IMR-90 (cell line): ENCODE results near the gene PGD. TPM values are rescaled to one million over a fixed set of nuclear protein-coding genes. Genes with fewer than 3 reads are reported as not detected.

Experiments used
- ATAC-seq: fragments of 200-7000 bp; cut with Tn5 transposase; 2 replicates; pipeline ENCODE4 v1.9.1; 2020; ENCODE audit warnings: low read depth, mild to moderate bottlenecking, moderate library complexity
- BruUV-seq: library from RNA; stranded (reverse); fragments of 400-500 nt; replicated peaks from 2 replicates; lab custom pipeline; 2021; lab: Mats Ljungman, UMichigan
- CTCF ChIA-PET: fragments of 300-600 bp; formaldehyde crosslinking; extraction: SDS; loops from one replicate; lab custom pipeline; 2021; ENCODE audit warnings: antibody characterized with exemption; lab: Yijun Ruan, JAX
- POLR2A ChIA-PET: fragments of 300-600 bp; sonication (Branson Sonifier 250); formaldehyde crosslinking; loops from one replicate; lab custom pipeline; 2022; ENCODE audit warnings: antibody characterized with exemption; ENCODE audit not compliant: unreplicated experiment; lab: Charles Lee
- DNase-seq: peaks from one replicate; pipeline ENCODE4 v3.0.0; 2013
- H2AFZ ChIP-seq: replicated peaks from 2 replicates; pipeline ENCODE3; 2013; ENCODE audit warnings: low read length, mild to moderate bottlenecking; ENCODE audit not compliant: poor library complexity
- H2AK5ac ChIP-seq: 2 replicates; pipeline ENCODE4 v1.6.1; 2013; ENCODE audit warnings: low read depth, low read length, inconsistent platforms
- H2AK9ac ChIP-seq: replicated peaks from 2 replicates; pipeline ENCODE3; 2013; ENCODE audit warnings: mild to moderate bottlenecking, low read depth, low read length, moderate library complexity; ENCODE audit not compliant: poor library complexity
- H2BK120ac ChIP-seq: 2 replicates; pipeline ENCODE4 v1.6.1; 2013; ENCODE audit warnings: low read depth, low read length, inconsistent platforms
- H2BK15ac ChIP-seq: 3 replicates; pipeline ENCODE4 v1.6.1; 2013; ENCODE audit warnings: low read depth, low read length, inconsistent platforms
- H2BK20ac ChIP-seq: 2 replicates; pipeline ENCODE4 v1.6.1; 2013; ENCODE audit warnings: low read depth, mild to moderate bottlenecking, inconsistent platforms, low read length, moderate library complexity
- H2BK5ac ChIP-seq: 2 replicates; pipeline ENCODE4 v1.6.1; 2013; ENCODE audit warnings: mild to moderate bottlenecking, low read depth, low read length, inconsistent platforms; ENCODE audit not compliant: poor library complexity, severe bottlenecking
- H3K14ac ChIP-seq: replicated peaks from 2 replicates; pipeline ENCODE4 v1.6.1; 2013; ENCODE audit warnings: low read depth, low read length, inconsistent platforms
- H3K18ac ChIP-seq: 2 replicates; pipeline ENCODE4 v1.6.1; 2013; ENCODE audit warnings: low read depth, low read length, control low read depth
- H3K23ac ChIP-seq: 2 replicates; pipeline ENCODE4 v1.6.1; 2013; ENCODE audit warnings: low read depth, low read length, inconsistent platforms
- H3K27ac ChIP-seq: 2 replicates; pipeline ENCODE4 v1.5.1; 2013; ENCODE audit warnings: mild to moderate bottlenecking, control low read depth, low read length; ENCODE audit not compliant: insufficient read depth
- H3K27me3 ChIP-seq: 2 replicates; pipeline ENCODE4 v1.6.1; 2013; ENCODE audit warnings: low read length; ENCODE audit not compliant: control insufficient read depth, insufficient read depth
- H3K36me3 ChIP-seq: 2 replicates; pipeline ENCODE4 v1.6.1; 2013; ENCODE audit warnings: low read length, mixed read lengths; ENCODE audit not compliant: control insufficient read depth, insufficient read depth
- H3K4ac ChIP-seq: 2 replicates; pipeline ENCODE4 v1.6.1; 2013; ENCODE audit warnings: low read depth, low read length, inconsistent platforms
- H3K4me1 ChIP-seq: 2 replicates; pipeline ENCODE4 v1.6.1; 2013; ENCODE audit warnings: low read length, mixed read lengths; ENCODE audit not compliant: control insufficient read depth, insufficient read depth
- H3K4me2 ChIP-seq: 2 replicates; pipeline ENCODE4 v1.6.1; 2013; ENCODE audit warnings: low read depth, mild to moderate bottlenecking, control low read depth, low read length, moderate library complexity
- H3K4me3 ChIP-seq: 2 replicates; pipeline ENCODE4 v1.5.1; 2013; ENCODE audit warnings: low read depth, mild to moderate bottlenecking, control low read depth, low read length, moderate library complexity; ENCODE audit not compliant: insufficient read depth
- H3K56ac ChIP-seq: 2 replicates; pipeline ENCODE4 v1.6.1; 2013; ENCODE audit warnings: low read length, inconsistent platforms; ENCODE audit not compliant: insufficient read depth; ENCODE audit errors: extremely low read depth
- H3K79me1 ChIP-seq, 2 experiments: 2 replicates each; pipeline ENCODE4 v1.6.1; 2013; ENCODE audit warnings: low read length in 2 of 2, inconsistent platforms in 1 of 2, low read depth in 1 of 2
- H3K9ac ChIP-seq: 2 replicates; pipeline ENCODE4 v1.6.1; 2013; ENCODE audit warnings: low read depth, low read length, control low read depth
- H3K9me1 ChIP-seq: 2 replicates; pipeline ENCODE4 v1.6.1; 2013; ENCODE audit warnings: low read length, inconsistent platforms; ENCODE audit not compliant: insufficient read depth
- H3K9me3 ChIP-seq: 2 replicates; pipeline ENCODE4 v1.6.1; 2013; ENCODE audit warnings: low read length; ENCODE audit not compliant: control insufficient read depth, insufficient read depth
- H4K20me1 ChIP-seq: 2 replicates; pipeline ENCODE4 v1.6.1; 2013; ENCODE audit warnings: low read length, inconsistent platforms; ENCODE audit not compliant: insufficient read depth
- H4K5ac ChIP-seq: 2 replicates; pipeline ENCODE4 v1.6.1; 2013; ENCODE audit warnings: mild to moderate bottlenecking, low read depth, low read length, control low read depth
- H4K8ac ChIP-seq, 2 experiments: 2 replicates each; pipeline ENCODE4 v1.6.1; 2013; ENCODE audit warnings: low read depth in 2 of 2, low read length in 2 of 2, control low read depth in 1 of 2, inconsistent platforms in 1 of 2
- H4K91ac ChIP-seq: 2 replicates; pipeline ENCODE4 v1.6.1; 2013; ENCODE audit warnings: low read depth, low read length, inconsistent platforms; ENCODE audit not compliant: insufficient read depth
- BHLHE40 ChIP-seq: fragments of 150-350 bp; IDR thresholded peaks from 2 replicates; pipeline ENCODE4 v1.6.1; 2016; ENCODE audit warnings: mild to moderate bottlenecking, low read depth, low read length
- CEBPB ChIP-seq: IDR thresholded peaks from 2 replicates; pipeline ENCODE4 v1.6.1; 2012; ENCODE audit warnings: low read depth, low read length, improper control_type of control experiment
- ELK1 ChIP-seq: fragments of 150-350 bp; IDR thresholded peaks from 2 replicates; pipeline ENCODE4 v1.6.1; 2016; ENCODE audit warnings: low read depth, mild to moderate bottlenecking, low read length, moderate library complexity, borderline replicate concordance
- FOS ChIP-seq: fragments of 150-350 bp; IDR thresholded peaks from 2 replicates; pipeline ENCODE4 v1.6.1; 2016; ENCODE audit warnings: low read depth, low read length
- MAFK ChIP-seq: IDR thresholded peaks from 2 replicates; pipeline ENCODE4 v1.6.1; 2012; ENCODE audit warnings: low read depth, low read length, improper control_type of control experiment
- MAZ ChIP-seq: IDR thresholded peaks from 2 replicates; pipeline ENCODE4 v1.6.1; 2012; ENCODE audit warnings: low read depth, mild to moderate bottlenecking, low read length, improper control_type of control experiment, moderate library complexity, borderline replicate concordance
- MXI1 ChIP-seq: IDR thresholded peaks from 2 replicates; pipeline ENCODE4 v1.6.1; 2012; ENCODE audit warnings: low read depth, mild to moderate bottlenecking, low read length, moderate library complexity, borderline replicate concordance
- NFE2L2 ChIP-seq: fragments of 150-350 bp; IDR thresholded peaks from 2 replicates; pipeline ENCODE4 v1.6.1; 2016; ENCODE audit warnings: low read depth, mild to moderate bottlenecking, low read length
- POLR2A ChIP-seq: IDR thresholded peaks from 2 replicates; pipeline ENCODE4 v1.6.1; 2012; ENCODE audit warnings: mild to moderate bottlenecking, low read depth, low read length
- RAD21 ChIP-seq: IDR thresholded peaks from 2 replicates; pipeline ENCODE4 v1.6.1; 2012; ENCODE audit warnings: low read length, improper control_type of control experiment
- RFX5 ChIP-seq: IDR thresholded peaks from 2 replicates; pipeline ENCODE4 v1.8.0; 2012; ENCODE audit warnings: low read depth, mild to moderate bottlenecking, low read length, moderate library complexity
- USF2 ChIP-seq: fragments of 150-350 bp; IDR thresholded peaks from 2 replicates; pipeline ENCODE4 v1.6.1; 2017; ENCODE audit warnings: mild to moderate bottlenecking, antibody characterized with exemption, low read length, low read depth
- WGBS, 2 experiments: methylation state at CpG; one replicate each; pipeline versions ENCODE4 v1.1.5 to v1.1.7; 2013; ENCODE audit warnings: missing lambda C conversion rate in 2 of 2; ENCODE audit not compliant: insufficient read length in 1 of 2; ENCODE audit errors: extremely low coverage in 2 of 2; 5-methylcytosine and 5-hydroxymethylcytosine counted together
- dilution Hi-C: fragments of 300-500 bp; cut with HindIII; formaldehyde crosslinking; loops from one replicate; pipeline ENCODE4 v1.14.3; 2018; ENCODE audit warnings: low sequenced_read_pairs; ENCODE audit not compliant: unreplicated experiment
- in situ Hi-C: fragments of 300-500 bp; cut with MboI; formaldehyde crosslinking; loops from 3 replicates; pipeline ENCODE4 v1.14.3; 2019; ENCODE audit warnings: low sequenced_read_pairs, inconsistent platforms, mixed read lengths
- intact Hi-C: fragments of 100-400 bp; cut with micrococcal nuclease; formaldehyde crosslinking; loops from 2 replicates; pipeline ENCODE4 v1.10.0; 2022
- polyA plus RNA-seq, 3 experiments: library from polyadenylated mRNA; depleted of rRNA; stranded (reverse); fragments of >200 nt; gene quantifications; 2 replicates each; pipeline ENCODE4 v1.2.3, GENCODE V29; 2012; ENCODE audit warnings: low replicate concordance in 1 of 3
- total RNA-seq: library from RNA; depleted of rRNA; stranded (reverse); fragments of >200 nt; gene quantifications from 2 replicates; pipeline ENCODE4 v1.2.3, GENCODE V29; 2012

Gene PGD
- total and polyA plus RNA-seq, 2 of the 4 experiments (the other 2 are of a cell fraction): 118 to 216 TPM

GRCh38 chr1:10431070-10431730 is 32.3 kb downstream of the PGD start (continued):
- TF ChIP-seq MAFK (no peak), FOS (no peak)

GRCh38 chr1:10432910-10433700 is 34.2 kb downstream of the PGD start:
- no peak overlapping the region for H2BK15ac ChIP-seq
- no peak overlapping the region for H3K18ac ChIP-seq
- BruUV-seq: no TSS peak
- no peaks in the 10 kb centered on the region for H3K27me3 ChIP-seq
- dilution Hi-C loops: no loop called here
- H3K4me2 ChIP-seq: no peak overlapping the region
- TF ChIP-seq USF2 (no peak), MXI1 (no peak), RAD21 (no peak), MAZ (no peak), BHLHE40 (no peak), ELK1 (no peak), NFE2L2 (no peak), POLR2A (no peak), RFX5 (no peak), CEBPB (no peak)
- whole genome bisulfite sequencing, 2 experiments: 100% methylated on average over 2 of the region's 14 CpGs; no CpG with 5 or more reads in 1 of the 2 experiments
- no peak overlapping the region for H4K8ac ChIP-seq
- peaks cover 4% of the 10 kb centered on the region for H3K9me1 ChIP-seq
- no peak overlapping the region for H3K27ac ChIP-seq
- peaks cover 2% of the 10 kb centered on the region; the same call in 1 of the 2 replicates for H3K36me3 ChIP-seq
- H3K79me1 ChIP-seq: peaks cover 7 to 28% of the 10 kb centered on the region in 2 experiments; a peak in 3 of 4 replicates
- intact Hi-C loops: no loop called here
- ATAC-seq: no peak
- H2AK9ac ChIP-seq: no peak overlapping the region
- H4K91ac ChIP-seq: no peak overlapping the region
- no peak overlapping the region for H3K56ac ChIP-seq
- H4K20me1 ChIP-seq: no peaks in the 10 kb centered on the region
- no peak overlapping the region for H3K23ac ChIP-seq
- ChIA-PET CTCF (no interaction called here), POLR2A (no interaction called here)
- H2AK5ac ChIP-seq: no peak overlapping the region
- no peak overlapping the region for H4K5ac ChIP-seq
- H2BK20ac ChIP-seq: no peak overlapping the region
- no peak overlapping the region for H2BK120ac ChIP-seq
- H2AFZ ChIP-seq: no peak overlapping the region
- no peaks in the 10 kb centered on the region for H3K9me3 ChIP-seq
- H3K9ac ChIP-seq: no peak overlapping the region
- no peak overlapping the region for H3K14ac ChIP-seq
- H3K4me3 ChIP-seq: no peak overlapping the region
- no peak overlapping the region for H2BK5ac ChIP-seq
- peaks cover 2% of the 10 kb centered on the region; the same call in 1 of the 2 replicates for H3K4me1 ChIP-seq
- in situ Hi-C loops: no loop called here
- H3K4ac ChIP-seq: no peak overlapping the region
- no peak for DNase-seq
